ENCODE results near the gene ANGPTL7.
"Not testable (repeated sequence)": the region's sequence is repeated elsewhere in the genome, so short reads cannot be mapped to it uniquely, and the experiment has no call there.

ANGPTL7 gene

DNA sequence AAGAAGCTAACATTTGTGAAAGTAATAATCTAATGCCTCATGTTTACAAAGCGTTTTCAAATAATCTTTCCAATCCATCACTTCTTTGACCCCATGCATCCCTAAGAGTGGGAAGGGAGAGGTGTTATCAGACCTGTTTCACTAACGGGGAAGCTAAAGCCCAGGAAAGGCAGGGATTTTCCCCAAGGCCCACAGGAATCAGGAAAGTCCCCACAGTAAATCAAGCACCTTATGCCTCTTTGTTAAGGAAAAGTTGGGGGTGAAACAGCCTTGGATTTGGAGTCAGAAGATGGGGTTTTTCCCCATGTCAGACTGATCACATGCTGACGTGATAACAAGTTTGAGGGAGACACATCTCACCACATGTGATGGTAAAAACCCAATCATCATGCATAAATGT, 20.0 kb upstream of the ANGPTL7 start:
- DNase-seq (ENCODE audit: low read depth in 1 of 2, low spot score in 1 of 2): no peak

GRCh38 chr1:11170102-11170501, 19.1 kb upstream of the ANGPTL7 start:
- DNase-seq (ENCODE audit: low read depth in 1 of 2, low spot score in 1 of 2): no peak

DNA sequence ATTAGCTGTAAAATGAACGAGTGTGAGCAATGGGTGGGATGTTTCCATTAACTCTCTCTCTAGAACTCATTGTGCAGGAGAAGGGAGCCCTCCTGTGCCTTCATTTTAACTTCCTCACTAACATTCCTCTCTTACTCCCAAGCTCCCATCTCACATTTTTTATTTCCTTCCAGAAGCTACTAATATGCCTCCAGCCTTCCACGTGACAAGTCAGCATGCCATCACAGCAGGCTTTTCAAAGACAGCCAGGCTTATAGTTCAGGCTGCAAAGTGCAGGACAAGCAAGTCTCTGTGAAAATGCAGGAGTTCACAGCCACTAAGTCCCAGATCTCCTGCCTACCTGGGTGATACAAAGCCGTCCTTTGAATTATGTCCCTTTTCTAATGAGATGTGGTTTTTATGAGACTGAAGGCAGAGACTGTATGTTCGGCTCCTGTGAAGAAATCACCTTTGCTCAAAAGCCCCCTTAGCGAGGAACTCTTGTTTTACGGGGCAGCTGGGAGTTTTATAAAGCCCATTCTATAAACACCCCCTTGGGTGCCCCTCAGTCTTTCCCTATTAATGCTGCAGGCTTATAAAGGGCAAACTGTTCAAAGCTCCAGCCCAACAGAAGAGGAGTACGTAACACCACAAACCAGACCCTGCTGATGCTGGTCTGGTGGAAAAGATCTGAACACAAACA, 14.8 kb upstream of the ANGPTL7 start:
- DNase-seq (ENCODE audit: low read depth in 1 of 2, low spot score in 1 of 2): no peak

- DNase-seq (ENCODE audit: low read depth in 1 of 2, low spot score in 1 of 2): no peak
Observed at GRCh38 chr1:11175461-11175860, 13.7 kb upstream of the ANGPTL7 start.

DNA sequence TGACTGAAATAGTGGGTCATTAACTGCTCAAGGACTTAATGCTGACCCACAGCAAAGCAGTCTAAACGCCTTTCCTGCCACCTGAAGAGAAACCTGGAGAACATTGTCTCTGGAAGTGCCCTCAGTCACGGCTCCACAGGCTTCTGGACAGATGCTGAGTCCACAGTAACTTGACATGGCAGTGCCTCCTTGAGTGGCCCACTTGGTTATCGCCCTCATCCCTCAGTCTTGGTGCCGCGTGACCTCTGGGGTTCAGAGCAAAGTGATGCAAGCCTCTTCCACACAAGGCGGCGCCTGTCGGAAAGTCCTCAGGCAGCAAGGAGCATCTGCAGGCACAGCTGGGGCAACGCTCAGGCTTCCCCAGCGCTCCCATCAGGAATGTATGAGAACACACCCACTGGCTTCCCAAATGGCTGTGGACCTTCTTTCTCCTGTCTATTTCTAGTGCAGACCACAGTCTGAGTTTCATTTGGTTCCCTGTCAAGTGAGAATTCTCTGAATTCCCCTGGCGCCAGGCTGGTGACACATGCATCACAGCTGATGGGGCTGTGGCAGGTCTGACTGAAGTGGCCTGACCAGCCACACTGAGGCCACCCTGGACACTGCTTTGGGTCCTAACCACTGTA, 13.0 kb upstream of the ANGPTL7 start:
- DNase-seq (ENCODE audit: low read depth in 1 of 2, low spot score in 1 of 2): no peak

GRCh38 chr1:11178021-11179015, 10.8 kb upstream of the ANGPTL7 start:
- DNase-seq (ENCODE audit: low read depth in 1 of 2, low spot score in 1 of 2): no peak

DNA sequence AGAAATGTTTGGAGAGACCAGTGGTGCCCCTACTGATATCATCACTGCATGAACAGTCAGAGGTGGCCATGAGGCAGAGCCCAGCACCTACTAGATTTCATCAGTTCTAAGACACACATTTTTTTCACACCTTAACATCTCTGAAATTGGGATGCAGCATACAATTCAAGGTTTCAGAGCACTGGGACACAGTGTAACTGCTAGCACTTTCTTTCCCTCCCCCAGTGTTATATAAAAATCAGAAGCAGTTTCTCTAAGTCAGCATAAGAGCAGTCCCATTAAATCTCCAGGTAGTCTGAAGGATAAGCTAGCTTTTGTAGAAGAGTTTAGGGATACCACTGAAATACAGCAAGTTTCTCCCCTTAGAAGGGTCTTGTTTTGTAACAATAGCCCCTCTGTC, 10.0 kb upstream of the ANGPTL7 start:
- DNase-seq (ENCODE audit: low read depth in 1 of 2, low spot score in 1 of 2): no peak

DNA sequence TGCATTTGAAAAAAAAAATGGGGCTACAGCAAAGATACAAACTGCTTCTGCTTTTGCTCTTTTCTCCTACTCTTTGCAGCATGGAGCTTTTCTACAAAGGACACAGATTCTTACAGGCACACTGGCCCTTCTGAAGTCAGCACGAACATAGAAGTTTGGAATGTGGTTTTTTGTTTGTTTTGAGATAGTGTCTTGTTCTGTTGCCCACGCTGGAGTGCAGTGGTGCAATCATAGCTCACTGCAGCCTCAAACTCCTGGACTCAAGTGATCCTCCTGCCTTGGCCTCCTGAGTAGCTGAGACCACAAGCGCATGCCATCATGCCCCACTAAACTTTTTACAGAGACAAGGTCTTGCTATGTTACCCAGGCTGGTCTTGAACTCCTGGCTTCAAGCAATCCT, 9.4 kb upstream of the ANGPTL7 start:
- DNase-seq (ENCODE audit: low read depth in 1 of 2, low spot score in 1 of 2): not testable (repeated sequence)

DNA sequence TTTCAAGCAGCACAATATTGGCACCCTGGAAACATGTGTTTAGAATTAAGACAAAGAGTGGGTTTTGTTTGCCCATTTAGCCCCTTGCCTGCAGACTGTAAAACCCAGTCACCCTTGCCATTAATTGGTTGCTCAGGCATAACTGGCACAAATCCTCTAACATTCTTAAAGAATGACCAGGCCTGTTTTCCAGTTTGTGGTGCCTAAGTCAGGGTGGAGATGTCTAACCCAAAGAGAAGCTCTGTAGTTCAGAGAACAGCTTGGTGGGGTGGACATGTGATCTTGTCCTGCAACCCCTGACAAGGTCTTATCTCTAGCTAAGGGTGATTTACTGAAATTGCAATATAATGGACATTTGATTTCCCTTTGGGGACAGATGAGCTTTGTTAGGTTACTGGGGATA, 8.8 kb upstream of the ANGPTL7 start:
- DNase-seq (ENCODE audit: low read depth in 1 of 2, low spot score in 1 of 2): no peak

- no peak for DNase-seq (ENCODE audit: low read depth in 1 of 2, low spot score in 1 of 2)
Observed at GRCh38 chr1:11182884-11183283, 6.3 kb upstream of the ANGPTL7 start.

DNA sequence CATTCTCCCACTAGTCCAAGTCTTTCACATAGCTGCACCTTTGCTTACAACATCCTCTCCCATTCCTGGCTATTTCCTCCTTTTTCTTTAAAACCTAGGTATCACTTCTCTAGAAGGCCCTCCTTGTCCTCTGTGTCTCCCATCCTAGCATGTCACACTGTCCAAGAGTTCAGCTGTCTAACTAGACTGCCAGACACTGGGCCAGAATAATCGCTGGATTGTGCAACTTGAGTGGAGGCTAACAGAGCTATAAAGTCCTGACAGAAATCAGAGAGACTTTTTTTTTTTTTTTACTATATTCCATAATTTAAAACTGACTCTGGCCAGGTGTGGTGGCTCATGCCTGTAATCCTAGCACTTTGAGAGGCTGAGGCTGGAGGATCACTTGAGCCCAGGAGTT, 4.2 kb upstream of the ANGPTL7 start:
- DNase-seq (ENCODE audit: low read depth in 1 of 2, low spot score in 1 of 2): no peak

- DNase-seq (ENCODE audit: low read depth in 1 of 2, low spot score in 1 of 2): no peak
Observed at GRCh38 chr1:11187000-11187399, 2.2 kb upstream of the ANGPTL7 start.

DNA sequence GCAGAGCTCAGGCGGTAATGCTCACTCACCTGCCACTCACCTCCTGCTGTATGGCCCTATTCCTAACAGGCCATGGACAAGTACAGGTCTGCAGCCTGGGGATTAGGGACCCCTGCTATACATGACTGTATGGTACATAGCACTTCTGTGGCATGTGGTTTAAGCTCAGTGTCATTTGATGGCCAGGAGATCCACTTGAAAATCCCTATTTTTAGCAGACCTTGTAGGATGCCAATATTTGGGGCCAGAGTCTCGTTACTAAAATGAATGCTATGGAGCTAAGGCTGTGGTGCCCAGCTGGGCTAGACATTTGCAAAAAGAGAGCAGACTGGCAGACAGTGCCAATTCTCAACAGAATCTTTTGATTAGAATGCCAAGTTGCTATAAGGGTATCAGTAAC, 1.7 kb upstream of the ANGPTL7 start:
- no peak for DNase-seq (ENCODE audit: low read depth in 1 of 2, low spot score in 1 of 2)

DNA sequence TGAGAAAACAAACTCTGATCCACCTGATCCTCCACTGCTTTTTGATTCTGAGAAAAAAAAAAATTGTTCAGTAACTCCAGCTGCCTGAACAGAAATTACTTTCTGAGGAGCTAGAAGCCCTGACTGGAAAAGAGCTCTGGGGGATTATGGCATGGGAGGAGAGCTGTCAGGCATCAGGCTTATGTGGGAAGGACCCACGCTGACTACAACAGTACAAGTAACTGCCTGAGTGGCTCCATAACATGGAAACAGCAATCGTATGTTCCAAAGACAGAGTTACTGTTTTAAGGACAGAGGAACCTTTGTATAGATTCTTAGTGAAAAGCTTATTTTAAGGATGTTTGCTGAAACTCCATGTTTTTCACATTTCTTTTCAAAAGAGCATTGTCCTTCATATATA, 1.2 kb upstream of the ANGPTL7 start:
- no peak for DNase-seq (ENCODE audit: low read depth in 1 of 2, low spot score in 1 of 2)

DNA sequence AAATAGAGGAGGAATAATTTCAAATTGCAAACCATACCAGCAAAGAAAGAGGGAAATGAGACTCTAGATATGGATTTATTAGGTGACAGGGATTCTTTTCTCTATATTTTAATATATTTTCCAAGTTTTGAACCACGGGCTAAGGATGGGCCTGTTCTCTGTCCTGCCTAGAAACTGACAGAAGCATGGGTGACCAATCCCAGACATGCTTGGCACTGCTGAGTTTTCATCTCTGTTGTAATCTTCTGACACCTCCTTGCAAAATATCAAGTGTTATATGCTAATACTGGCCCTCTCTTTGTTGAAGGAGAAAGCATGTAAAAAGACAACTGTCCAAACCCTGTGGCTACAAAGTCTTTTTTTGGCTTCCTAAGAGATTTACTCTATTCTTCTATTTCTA, 774 bp upstream of the ANGPTL7 start:
- DNase-seq (ENCODE audit: low read depth in 1 of 2, low spot score in 1 of 2): no peak

GRCh38 chr1:11193376-11193775, 4.2 kb downstream of the ANGPTL7 start:
- DNase-seq (ENCODE audit: low read depth in 1 of 2, low spot score in 1 of 2): no peak

DNA sequence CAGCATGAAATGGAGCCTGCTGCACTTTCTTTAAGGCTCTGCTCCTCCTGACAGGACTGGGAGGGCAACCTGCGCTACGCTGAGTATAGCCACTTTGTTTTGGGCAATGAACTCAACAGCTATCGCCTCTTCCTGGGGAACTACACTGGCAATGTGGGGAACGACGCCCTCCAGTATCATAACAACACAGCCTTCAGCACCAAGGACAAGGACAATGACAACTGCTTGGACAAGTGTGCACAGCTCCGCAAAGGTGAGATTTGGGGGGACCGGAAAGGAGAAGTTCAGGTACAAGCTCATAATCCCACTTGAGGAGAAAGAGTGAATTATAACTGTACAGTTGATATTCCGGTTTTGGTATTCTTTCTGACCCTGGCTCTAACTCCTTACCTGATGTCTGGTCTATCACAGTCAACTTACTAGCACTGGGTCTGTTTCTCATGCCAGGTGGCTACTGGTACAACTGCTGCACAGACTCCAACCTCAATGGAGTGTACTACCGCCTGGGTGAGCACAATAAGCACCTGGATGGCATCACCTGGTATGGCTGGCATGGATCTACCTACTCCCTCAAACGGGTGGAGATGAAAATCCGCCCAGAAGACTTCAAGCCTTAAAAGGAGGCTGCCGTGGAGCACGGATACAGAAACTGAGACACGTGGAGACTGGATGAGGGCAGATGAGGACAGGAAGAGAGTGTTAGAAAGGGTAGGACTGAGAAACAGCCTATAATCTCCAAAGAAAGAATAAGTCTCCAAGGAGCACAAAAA, 5.4 kb downstream of the ANGPTL7 start:
- DNase-seq (ENCODE audit: low read depth in 1 of 2, low spot score in 1 of 2): no peak

GRCh38 chr1:11196945-11197344, 7.8 kb downstream of the ANGPTL7 start:
- DNase-seq (ENCODE audit: low read depth in 1 of 2, low spot score in 1 of 2): no peak

GRCh38 chr1:11197359-11197758, 8.2 kb downstream of the ANGPTL7 start:
- no peak for DNase-seq (ENCODE audit: low read depth in 1 of 2, low spot score in 1 of 2)

- DNase-seq (ENCODE audit: low read depth in 1 of 2, low spot score in 1 of 2): no peak
Observed at GRCh38 chr1:11198257-11198656, 9.1 kb downstream of the ANGPTL7 start.

All from activated T-helper 1 cell treated with anti-CD3 and anti-CD28 coated beads, Interleukin-2, amount 50 U/mL, for 16 hours (primary cell).